GM18873 (cell line): Measurements from ENCODE around the gene VSTM2B.

Experiments
- ATAC-seq: cut with Tn5 transposase; IDR thresholded peaks from one replicate; pipeline ENCODE4 v1.9.1; 2021; ENCODE audit warnings: mild to moderate bottlenecking, moderate library complexity, moderate number of reproducible peaks; ENCODE audit not compliant: unreplicated experiment, low FRiP score

Gene VSTM2B

GRCh38 chr19:29495901-29496441, 29.8 kb upstream of the VSTM2B start:
- no peak for ATAC-seq

- ATAC-seq, result no peak
Measured at GRCh38 chr19:29497241-29497640, 28.6 kb upstream of the VSTM2B start.

GRCh38 chr19:29497686-29498436, 27.9 kb upstream of the VSTM2B start:
- ATAC-seq, result no peak

GRCh38 chr19:29499261-29499920, 26.4 kb upstream of the VSTM2B start:
- no peak for ATAC-seq

GRCh38 chr19:29499921-29500590, 25.7 kb upstream of the VSTM2B start:
- no peak for ATAC-seq

- ATAC-seq, result no peak
Measured at GRCh38 chr19:29501816-29502580, 23.8 kb upstream of the VSTM2B start.

GRCh38 chr19:29502581-29502850, 23.3 kb upstream of the VSTM2B start:
- no peak for ATAC-seq

GRCh38 chr19:29503140-29503758, 22.5 kb upstream of the VSTM2B start:
- no peak for ATAC-seq

- ATAC-seq, result no peak
Measured at GRCh38 chr19:29503785-29504184, 22.0 kb upstream of the VSTM2B start.

GRCh38 chr19:29504454-29504853, 21.3 kb upstream of the VSTM2B start:
- no peak for ATAC-seq

- ATAC-seq, result no peak
Measured at GRCh38 chr19:29505097-29505824, 20.5 kb upstream of the VSTM2B start.

- ATAC-seq, result no peak
Measured at GRCh38 chr19:29506619-29506911, 19.2 kb upstream of the VSTM2B start.

- ATAC-seq, result no peak
Measured at GRCh38 chr19:29507081-29507860, 18.5 kb upstream of the VSTM2B start.

GRCh38 chr19:29508181-29508580, 17.6 kb upstream of the VSTM2B start:
- ATAC-seq, result no peak

- ATAC-seq, result no peak
Measured at GRCh38 chr19:29509456-29509855, 16.3 kb upstream of the VSTM2B start.

- no peak for ATAC-seq
Measured at GRCh38 chr19:29510701-29511265, 15.0 kb upstream of the VSTM2B start.

- ATAC-seq, result no peak
Measured at GRCh38 chr19:29511768-29512167, 14.0 kb upstream of the VSTM2B start.

- ATAC-seq, result no peak
Measured at GRCh38 chr19:29512748-29513147, 13.0 kb upstream of the VSTM2B start.
